ENCODE data around the gene KSR1. TPM values are rescaled to one million over a fixed set of nuclear protein-coding genes. Genes with fewer than 3 reads are reported as not detected.
"Not testable (repeated sequence)": the region's sequence is repeated elsewhere in the genome, so short reads cannot be mapped to it uniquely, and the experiment has no call there.

KSR1 gene
- total and polyA plus RNA-seq, 2 of the 8 experiments (the other 6 are each of a cell fraction or from before 2014, with no cell fraction given): 14.1 to 34.7 TPM

DNA sequence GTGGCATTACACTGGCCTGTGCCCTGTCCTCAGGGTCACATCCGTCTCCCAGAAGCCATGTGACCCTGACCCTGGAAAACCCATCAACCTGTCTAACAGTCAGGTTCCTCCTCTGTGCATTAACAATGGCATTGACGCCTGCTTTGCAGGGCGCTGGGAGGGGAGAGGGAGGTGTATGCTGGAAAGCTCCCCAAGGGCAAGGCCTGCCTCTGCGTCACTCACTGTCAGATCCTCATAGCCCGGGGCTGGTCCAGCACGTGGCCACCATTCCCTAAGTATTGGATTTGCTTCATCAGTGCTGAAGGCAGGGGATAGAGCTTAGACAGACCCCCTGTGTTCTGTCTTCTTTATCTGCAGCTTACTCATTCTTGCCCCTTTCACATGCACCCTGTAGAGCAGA lies 210.0 kb downstream of the KSR1 start:
- H2BK12ac ChIP-seq (ENCODE audit: low read depth, low read length); H4K8ac ChIP-seq (ENCODE audit: extremely low read depth, insufficient read depth, low read length); H3K4me2 ChIP-seq (ENCODE audit: insufficient read depth in 1 of 2, low read depth in 2 of 2, low read length in 2 of 2); H2BK20ac ChIP-seq (ENCODE audit: low read length); H3K4me3 ChIP-seq (ENCODE audit: extremely low read depth in 1 of 4, insufficient read depth in 2 of 4, low read depth in 3 of 4, low read length in 4 of 4); H2AK5ac ChIP-seq (ENCODE audit: low read depth, low read length); H3K79me1 ChIP-seq (ENCODE audit: low read depth, low read length); H3K79me2 ChIP-seq (ENCODE audit: control insufficient read depth in 1 of 2, insufficient read depth in 2 of 2, low read length in 2 of 2); H4K91ac ChIP-seq (replicated peaks; ENCODE audit: insufficient read length, low read length); H3K27me3 ChIP-seq (replicated peaks in 1 of 4; ENCODE audit: control insufficient read depth in 3 of 4, extremely low read depth in 1 of 4, insufficient read depth in 3 of 4, low read length in 3 of 4); H3K23ac ChIP-seq (ENCODE audit: insufficient read length); H3K4me1 ChIP-seq (replicated peaks in 1 of 4; ENCODE audit: control insufficient read depth in 3 of 4, insufficient read depth in 4 of 4, low read length in 3 of 4); H4K5ac ChIP-seq (ENCODE audit: insufficient read length, low read depth, low read length); H3K14ac ChIP-seq (ENCODE audit: insufficient read length); H3K9me3 ChIP-seq (ENCODE audit: insufficient read depth in 2 of 2, low read depth in 1 of 2, low read length in 1 of 2); H2AFZ ChIP-seq (ENCODE audit: low read length); FAIRE-seq; H2BK15ac ChIP-seq (ENCODE audit: low read length); H3K9ac ChIP-seq (replicated peaks in 1 of 4; ENCODE audit: extremely low read depth in 1 of 4, low read depth in 3 of 4, low read length in 3 of 4); H2BK120ac ChIP-seq (replicated peaks; ENCODE audit: low read depth, low read length); H3K23me2 ChIP-seq (ENCODE audit: low read depth, low read length); H2BK5ac ChIP-seq (ENCODE audit: low read depth, low read length); H3K18ac ChIP-seq (ENCODE audit: extremely low read depth, low read length); H4K20me1 ChIP-seq (replicated peaks in 1 of 2; ENCODE audit: control insufficient read depth in 1 of 2, insufficient read depth in 2 of 2, low read length in 2 of 2); H3K4ac ChIP-seq (replicated peaks; ENCODE audit: insufficient read length, low read depth, low read length); DNase-seq (ENCODE audit: low read depth in 1 of 2, low spot score in 2 of 2); H3K56ac ChIP-seq (replicated peaks; ENCODE audit: insufficient read length, low read depth, low read length); H3K27ac ChIP-seq (ENCODE audit: low read depth, low read length); H3K36me3 ChIP-seq (ENCODE audit: control insufficient read depth in 2 of 4, insufficient read depth in 4 of 4, low read length in 3 of 4); POLR2A ChIA-PET (ENCODE audit: partially characterized antibody): not testable (repeated sequence)
- WGBS, 2 experiments (ENCODE audit: extremely low coverage in 1 of 2, insufficient coverage in 1 of 2, insufficient read length in 1 of 2, insufficient replicate concordance in 2 of 2, low coverage in 1 of 2, low lambda C conversion rate in 2 of 2, missing lambda C conversion rate in 1 of 2): 88% methylated on average over 6 of the region's 6 CpGs; no CpG with 5 or more reads in 1 of the 2 experiments
- CTCF ChIA-PET (ENCODE audit: partially characterized antibody): interaction anchor here (1.3 to 18.4 kb wide), 4 partner anchors 10 to 92 kb away, joined by 5 to 338 read pairs (median 40); no protein-coding TSS in a partner anchor

Data from H1 (cell line).